NCI-H2196 (cell line): ENCODE results near the gene RASAL2.

Experiments used
- DNase-seq: peaks from one replicate; lab custom pipeline; 2025; ENCODE audit not compliant: unreplicated experiment; lab: John Stamatoyannopoulos, UW

RASAL2 gene

GRCh38 chr1:178483251-178483957, 389.5 kb downstream of the RASAL2 start:
- no peak for DNase-seq

GRCh38 chr1:178484698-178485225, 390.9 kb downstream of the RASAL2 start:
- DNase-seq = no peak

- DNase-seq = no peak
Observed at GRCh38 chr1:178485541-178485981, 391.7 kb downstream of the RASAL2 start.

GRCh38 chr1:178486100-178487069, 392.5 kb downstream of the RASAL2 start:
- DNase-seq = no peak

- no peak for DNase-seq
Observed at GRCh38 chr1:178487070-178487615, 393.2 kb downstream of the RASAL2 start.

GRCh38 chr1:178488393-178488792, 394.5 kb downstream of the RASAL2 start:
- no peak for DNase-seq

- DNase-seq = no peak
Observed at GRCh38 chr1:178489399-178489798, 395.5 kb downstream of the RASAL2 start.

GRCh38 chr1:178490136-178490535, 396.2 kb downstream of the RASAL2 start:
- DNase-seq = no peak

GRCh38 chr1:178490967-178491366, 397.1 kb downstream of the RASAL2 start:
- DNase-seq = no peak

- DNase-seq = no peak
Observed at GRCh38 chr1:178491721-178492120, 397.8 kb downstream of the RASAL2 start.

- no peak for DNase-seq
Observed at GRCh38 chr1:178492341-178492740, 398.4 kb downstream of the RASAL2 start.

- DNase-seq = no peak
Observed at GRCh38 chr1:178493301-178493741, 399.4 kb downstream of the RASAL2 start.

GRCh38 chr1:178494569-178494971, 400.7 kb downstream of the RASAL2 start:
- DNase-seq = no peak

- DNase-seq = no peak
Observed at GRCh38 chr1:178495158-178495557, 401.3 kb downstream of the RASAL2 start.

- DNase-seq = no peak
Observed at GRCh38 chr1:178495741-178496409, 402.0 kb downstream of the RASAL2 start.

GRCh38 chr1:178496410-178497135, 402.7 kb downstream of the RASAL2 start, which contains the start of gene CLEC20A:
Gene CLEC20A, minus strand, starts transcription at chr1:178496964. Its CDS starts 25 bp downstream, at chr1:178496939.
- DNase-seq = no peak

GRCh38 chr1:178497903-178498478, 404.1 kb downstream of the RASAL2 start:
- DNase-seq = no peak

GRCh38 chr1:178498896-178499675, 405.2 kb downstream of the RASAL2 start:
- no peak for DNase-seq
